ENCODE measurements around the gene APBB2.

DNA sequence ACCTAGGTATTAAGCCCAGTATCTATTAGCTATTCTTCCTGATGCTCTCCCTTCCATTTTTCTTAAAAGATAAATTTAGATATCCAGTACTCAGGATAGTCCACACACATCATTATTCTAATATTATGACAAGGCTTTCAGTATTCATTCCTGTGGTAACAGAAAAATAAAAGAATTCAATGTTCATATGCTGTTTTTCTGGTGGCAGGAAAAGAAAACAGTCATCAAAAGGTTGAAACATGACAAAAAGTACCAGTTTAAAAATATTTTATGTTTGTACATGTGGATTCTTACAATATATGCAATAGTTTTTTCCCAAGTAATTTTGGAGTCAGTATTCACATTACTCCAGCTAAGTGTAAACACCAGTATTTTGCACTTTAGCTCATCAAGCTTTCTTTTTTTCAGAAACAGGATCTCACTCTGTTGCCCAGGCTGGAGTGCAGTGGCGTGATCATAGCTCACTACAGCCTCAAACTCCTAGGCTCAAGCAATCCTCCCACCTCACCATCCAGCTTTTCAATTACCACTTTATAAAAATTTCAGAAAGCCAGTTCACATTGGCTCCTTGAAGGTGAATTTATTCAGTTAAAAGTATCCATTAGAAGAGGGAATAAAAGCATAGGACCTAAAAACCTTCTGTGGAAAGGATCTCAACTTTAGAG is 2.3 kb downstream of the APBB2 start:
- TF ChIP-seq CTCF (conservative IDR thresholded peaks at IDR 0.05 in 1 of 2, IDR thresholded peaks at IDR 0.05 in 1 of 2; ENCODE audit: extremely low read depth in 1 of 2, insufficient read depth in 1 of 2, low read depth in 1 of 2, low read length in 2 of 2) (no peak), EZH2 (IDR thresholded peaks at IDR 0.05; ENCODE audit: borderline replicate concordance, low read length) (no peak)
